CD14-positive monocyte (primary cell): ENCODE data around the gene ELMO1. TPM values are rescaled to one million over a fixed set of nuclear protein-coding genes. Genes with fewer than 3 reads are reported as not detected.
A peak's percentile ranks its signal among the peaks of the same experiment; 100 is the strongest.

Experiments used
- DNase-seq, 3 donors: peaks; one replicate each; pipeline ENCODE4 v3.0.0-alpha.2; 2011 to 2022
- H2AFZ ChIP-seq: 2 replicates; pipeline ENCODE4 v1.6.0; 2012; ENCODE audit warnings: mild to moderate bottlenecking, low read depth, low read length, inconsistent platforms; ENCODE audit not compliant: insufficient read depth, poor library complexity, severe bottlenecking
- H3K27ac ChIP-seq, 2 donors: 1 replicate in 1 of 2; 2 replicates in 1 of 2; pipeline ENCODE4 v1.5.1; 2012 to 2013; ENCODE audit warnings: low read length in 2 of 2, control low read depth in 1 of 2, inconsistent platforms in 1 of 2, low read depth in 1 of 2, mild to moderate bottlenecking in 1 of 2
- H3K27me3 ChIP-seq, 2 donors: one replicate each; pipeline versions ENCODE4 v1.6.0 to v1.6.1; 2011 to 2013; ENCODE audit warnings: low read length in 2 of 2; ENCODE audit not compliant: control insufficient read depth in 2 of 2, insufficient read depth in 2 of 2
- H3K36me3 ChIP-seq, 2 donors: replicated peaks in 1 of 2; 1 replicate in 1 of 2; 2 replicates in 1 of 2; pipeline versions ENCODE4 v1.5.1 to v1.6.1; 2012 to 2013; ENCODE audit warnings: low read length in 2 of 2, control low read depth in 1 of 2, inconsistent platforms in 1 of 2, mild to moderate bottlenecking in 1 of 2; ENCODE audit not compliant: insufficient read depth in 2 of 2, control insufficient read depth in 1 of 2
- H3K4me1 ChIP-seq, 2 donors: 1 replicate in 1 of 2; 2 replicates in 1 of 2; pipeline versions ENCODE4 v1.5.1 to v1.6.1; 2012 to 2013; ENCODE audit warnings: low read length in 2 of 2, control low read depth in 1 of 2, inconsistent platforms in 1 of 2, mild to moderate bottlenecking in 1 of 2, moderate library complexity in 1 of 2; ENCODE audit not compliant: insufficient read depth in 2 of 2, control insufficient read depth in 1 of 2
- H3K4me2 ChIP-seq: replicated peaks from 2 replicates; pipeline ENCODE3; 2012; ENCODE audit warnings: low read length, moderate library complexity, mild to moderate bottlenecking; ENCODE audit not compliant: poor library complexity, severe bottlenecking; ENCODE audit errors: extremely low read depth
- H3K4me3 ChIP-seq, 3 experiments: fragments of 200-600 bp in 1 of 3; sonication (generic) in 1 of 3; replicated peaks in 1 of 3; 1 replicate in 2 of 3; 2 replicates in 1 of 3; pipeline ENCODE4 v1.5.1; 2011 to 2013; ENCODE audit warnings: low read length in 3 of 3, mild to moderate bottlenecking in 3 of 3, control low read depth in 2 of 3, low read depth in 2 of 3, inconsistent platforms in 1 of 3, moderate library complexity in 1 of 3
- H3K79me2 ChIP-seq: 2 replicates; pipeline ENCODE4 v1.6.0; 2012; ENCODE audit warnings: mild to moderate bottlenecking, control low read depth, inconsistent platforms, low read length, moderate library complexity; ENCODE audit not compliant: insufficient read depth
- H3K9ac ChIP-seq: 2 replicates; pipeline ENCODE4 v1.6.0; 2017; ENCODE audit warnings: low read length, mild to moderate bottlenecking; ENCODE audit not compliant: insufficient read depth, poor library complexity, severe bottlenecking
- H3K9me3 ChIP-seq, 2 donors: replicated peaks in 1 of 2; 1 replicate in 1 of 2; 2 replicates in 1 of 2; pipeline versions ENCODE4 v1.5.1 to v1.6.1; 2012 to 2013; ENCODE audit warnings: low read length in 2 of 2, control low read depth in 1 of 2; ENCODE audit not compliant: control insufficient read depth in 1 of 2, insufficient read depth in 1 of 2
- H4K20me1 ChIP-seq: 2 replicates; pipeline ENCODE4 v1.6.0; 2012; ENCODE audit warnings: mild to moderate bottlenecking, low read length, control low read depth, moderate library complexity; ENCODE audit not compliant: insufficient read depth
- H3K27ac Mint-ChIP-seq, 7 donors: one replicate each; pipeline ENCODE4 v1.8.0; 2020; ENCODE audit warnings: mild to moderate bottlenecking in 7 of 7, mixed read lengths in 7 of 7, moderate library complexity in 6 of 7, inconsistent platforms in 2 of 7
- H3K27me3 Mint-ChIP-seq, 3 donors: one replicate each; pipeline ENCODE4 v1.8.0; 2021 to 2022; ENCODE audit warnings: low read depth in 3 of 3, mild to moderate bottlenecking in 3 of 3, mixed read lengths in 3 of 3, moderate library complexity in 3 of 3, inconsistent platforms in 1 of 3
- H3K36me3 Mint-ChIP-seq, 2 donors: one replicate each; pipeline ENCODE4 v1.8.0; 2020; ENCODE audit warnings: mixed read lengths in 2 of 2, inconsistent platforms in 1 of 2, mild to moderate bottlenecking in 1 of 2
- H3K4me1 Mint-ChIP-seq: one replicate; pipeline ENCODE4 v1.8.0; 2020; ENCODE audit warnings: mild to moderate bottlenecking, mixed read lengths
- H3K4me3 Mint-ChIP-seq, 2 donors: one replicate each; pipeline ENCODE4 v1.8.0; 2020; ENCODE audit warnings: mild to moderate bottlenecking in 2 of 2, mixed read lengths in 2 of 2, moderate library complexity in 1 of 2
- H3K9me3 Mint-ChIP-seq, 7 donors: one replicate each; pipeline ENCODE4 v1.8.0; 2020 to 2022; ENCODE audit warnings: mixed read lengths in 7 of 7, mild to moderate bottlenecking in 6 of 7, moderate library complexity in 6 of 7, inconsistent platforms in 2 of 7
- CTCF ChIP-seq: fragments of 200-600 bp; IDR thresholded peaks from one replicate; pipeline ENCODE4 v1.8.0; 2022; ENCODE audit warnings: antibody characterized with exemption, mild to moderate bottlenecking
- WGBS: methylation state at CpG from one replicate; pipeline ENCODE4 v1.1.5; 2013; ENCODE audit warnings: missing lambda C conversion rate; ENCODE audit not compliant: insufficient coverage; 5-methylcytosine and 5-hydroxymethylcytosine counted together
- intact Hi-C, 2 donors: fragments of 100-400 bp; cut with micrococcal nuclease; formaldehyde crosslinking; loops; one replicate each; pipeline versions ENCODE4 v1.15.0 to v1.15.1; 2023
- polyA plus RNA-seq, 3 donors: library from polyadenylated mRNA; depleted of rRNA in 1 of 3; unstranded in 2 of 3; stranded (reverse) in 1 of 3; fragments of 300-500 nt in 2 of 3; fragments of >200 nt in 1 of 3; fragmentation: Illumina TruSeq in 2 of 3; gene quantifications; 1 replicate in 2 of 3; 2 replicates in 1 of 3; pipeline ENCODE4 v1.2.3, GENCODE V29; 2012 to 2021

The ELMO1 gene
- polyA plus RNA-seq, 3 donors, result 46.6 to 50.2 (median 46.7) TPM

GRCh38 chr7:37354656-37355131, 94.0 kb downstream of the ELMO1 start:
- H3K4me1 ChIP-seq, result peaks cover 46% of the 10 kb centered on the region in 2 donors
- peak overlapping the region; percentile 19 to 51 for H3K27ac ChIP-seq
- Mint-ChIP-seq H3K9me3 (peaks cover 0 to 5% (median 0%) of the 10 kb centered on the region in 7 donors), H3K4me1 (peaks cover 79% of the 10 kb centered on the region), H3K36me3 (peaks cover 0 to 5% of the 10 kb centered on the region in 2 donors), H3K27me3 (peaks cover 0 to 4% (median 0%) of the 10 kb centered on the region in 3 donors), H3K4me3 (peak overlapping the region; percentile 54 to 82), H3K27ac (peak overlapping the region; percentile 4 to 89 (median 74))
- peaks cover 83% of the 10 kb centered on the region for H3K79me2 ChIP-seq
- peak overlapping the region; percentile 64 for H3K4me2 ChIP-seq
- H2AFZ ChIP-seq, result no peak overlapping the region
- H3K9me3 ChIP-seq, result no peaks in the 10 kb centered on the region
- peaks cover 99% of the 10 kb centered on the region for H4K20me1 ChIP-seq
- DNase-seq, result peak; percentile 60 to 88 (median 86)
- intact Hi-C loops, result loop anchor here in 1 of 2 donors (1.0 to 5.0 kb wide), 2 partner anchors 42 to 94 kb away; partner anchors contain the start of gene ELMO1
- no peak overlapping the region for H3K9ac ChIP-seq
- 6% methylated on average over 10 of the region's 11 CpGs for WGBS
- H3K4me3 ChIP-seq, result peak overlapping the region in 1 of 3 experiments; percentile 72
- no peaks in the 10 kb centered on the region for H3K27me3 ChIP-seq
- no peak for TF ChIP-seq CTCF
- no peaks in the 10 kb centered on the region for H3K36me3 ChIP-seq

- peaks cover 83% of the 10 kb centered on the region for H3K79me2 ChIP-seq
- WGBS, result 11% methylated on average over 1 of the region's 5 CpGs
- Mint-ChIP-seq H3K27ac (peak overlapping the region; percentile 19 to 89 (median 65)), H3K27me3 (peaks cover 0 to 4% (median 0%) of the 10 kb centered on the region in 3 donors), H3K9me3 (peaks cover 0 to 5% (median 0%) of the 10 kb centered on the region in 7 donors), H3K36me3 (peaks cover 0 to 5% of the 10 kb centered on the region in 2 donors), H3K4me3 (peak overlapping the region; percentile 84 to 92), H3K4me1 (peaks cover 79% of the 10 kb centered on the region)
- TF ChIP-seq CTCF, result no peak
- H2AFZ ChIP-seq, result no peak overlapping the region
- no peak for DNase-seq
- peaks cover 98% of the 10 kb centered on the region for H4K20me1 ChIP-seq
- H3K27ac ChIP-seq, result peak overlapping the region; percentile 19 to 51
- H3K4me3 ChIP-seq, result peak overlapping the region in 1 of 3 experiments; percentile 72
- no peaks in the 10 kb centered on the region for H3K27me3 ChIP-seq
- no peak overlapping the region for H3K9ac ChIP-seq
- peak overlapping the region; percentile 64 for H3K4me2 ChIP-seq
- peaks cover 47% of the 10 kb centered on the region in 2 donors for H3K4me1 ChIP-seq
- intact Hi-C loops, result loop anchor here in 1 of 2 donors (1.0 to 5.0 kb wide), 3 partner anchors 42 to 117 kb away; partner anchors contain the start of gene ELMO1
- H3K36me3 ChIP-seq, result no peaks in the 10 kb centered on the region
- H3K9me3 ChIP-seq, result no peaks in the 10 kb centered on the region
These were observed 94.6 kb downstream of the ELMO1 start for GRCh38 chr7:37353949-37354655.
